Endothelial cell of umbilical vein (primary cell): ENCODE data around the gene ANO9. TPM values are rescaled to one million over a fixed set of nuclear protein-coding genes. Genes with fewer than 3 reads are reported as not detected.
"Not testable (repeated sequence)": the region's sequence is repeated elsewhere in the genome, so short reads cannot be mapped to it uniquely, and the experiment has no call there.

Source experiments
- BruUV-seq: library from RNA; stranded (reverse); fragments of 400-500 nt; replicated peaks from 2 replicates; lab custom pipeline; 2021; lab: Mats Ljungman, UMichigan
- CTCF ChIA-PET: fragments of 300-600, 350-600 bp; sonication (Branson Sonifier 250); formaldehyde crosslinking; loops from one replicate; lab custom pipeline; 2021; ENCODE audit warnings: antibody characterized with exemption, inconsistent platforms; lab: Charles Lee
- POLR2A ChIA-PET: fragments of 300-600, 350-600 bp; sonication (Branson Sonifier 250); formaldehyde crosslinking; loops from one replicate; lab custom pipeline; 2021; ENCODE audit warnings: antibody characterized with exemption, inconsistent platforms; lab: Charles Lee
- DNase-seq: peaks from one replicate; pipeline ENCODE4 v3.0.0-alpha.2; 2011; ENCODE audit warnings: low read depth, low spot score
- FAIRE-seq: peaks from 2 replicates; lab custom pipeline; 2011; peaks lifted over from hg19 to GRCh38; lab: Jason Lieb, UNC
- H2AFZ ChIP-seq: 2 replicates; pipeline ENCODE4 v1.6.0; 2012; ENCODE audit warnings: low read depth, low read length, control low read depth, inconsistent platforms
- H3K27ac ChIP-seq: 2 replicates; pipeline ENCODE4 v1.5.1; 2011; ENCODE audit warnings: low read depth, mild to moderate bottlenecking, control low read depth, low read length, moderate library complexity; ENCODE audit not compliant: insufficient read depth
- H3K27me3 ChIP-seq, 2 experiments: 2 replicates each; pipeline versions ENCODE4 v1.6.0 to v1.6.1; 2011; ENCODE audit warnings: low read length in 2 of 2, mixed read lengths in 1 of 2; ENCODE audit not compliant: control insufficient read depth in 2 of 2, insufficient read depth in 2 of 2
- H3K36me3 ChIP-seq, 2 experiments: 2 replicates in 1 of 2; 3 replicates in 1 of 2; pipeline ENCODE4 v1.5.1; 2011; ENCODE audit warnings: low read length in 2 of 2, mild to moderate bottlenecking in 1 of 2, moderate library complexity in 1 of 2; ENCODE audit not compliant: control insufficient read depth in 2 of 2, insufficient read depth in 2 of 2; ENCODE audit errors: extremely low read depth in 1 of 2
- H3K4me1 ChIP-seq: 3 replicates; pipeline ENCODE4 v1.5.1; 2011; ENCODE audit warnings: mild to moderate bottlenecking, low read length; ENCODE audit not compliant: control insufficient read depth, insufficient read depth; ENCODE audit errors: extremely low read depth
- H3K4me2 ChIP-seq: 2 replicates; pipeline ENCODE4 v1.6.1; 2011; ENCODE audit warnings: low read length, control low read depth, mixed read lengths; ENCODE audit not compliant: insufficient read depth
- H3K4me3 ChIP-seq, 3 experiments: fragments of 200-600 bp in 1 of 3; sonication (generic), shearing (Covaris generic) in 1 of 3; replicated peaks in 1 of 3; 2 replicates each; pipeline ENCODE4 v1.5.1; 2011 to 2016; ENCODE audit warnings: control low read depth in 3 of 3, low read length in 3 of 3, mild to moderate bottlenecking in 2 of 3, inconsistent platforms in 1 of 3, low read depth in 1 of 3, moderate library complexity in 1 of 3; ENCODE audit not compliant: insufficient read depth in 1 of 3
- H3K79me2 ChIP-seq: 2 replicates; pipeline ENCODE4 v1.6.0; 2012; ENCODE audit warnings: low read length, inconsistent platforms; ENCODE audit not compliant: control insufficient read depth, insufficient read depth
- H3K9ac ChIP-seq: replicated peaks from 2 replicates; pipeline ENCODE3; 2011; ENCODE audit warnings: low read length, control low read depth; ENCODE audit not compliant: insufficient read depth; ENCODE audit errors: extremely low read depth
- H3K9me1 ChIP-seq: replicated peaks from 3 replicates; pipeline ENCODE4 v1.6.0; 2011; ENCODE audit warnings: mild to moderate bottlenecking, low read length; ENCODE audit not compliant: control insufficient read depth, insufficient read depth; ENCODE audit errors: extremely low read depth
- H3K9me3 ChIP-seq: replicated peaks from 2 replicates; pipeline ENCODE4 v1.5.1; 2012; ENCODE audit warnings: low read length, inconsistent platforms; ENCODE audit not compliant: control insufficient read depth, insufficient read depth
- H4K20me1 ChIP-seq: replicated peaks from 2 replicates; pipeline ENCODE3; 2011; ENCODE audit warnings: mild to moderate bottlenecking, low read length; ENCODE audit not compliant: control insufficient read depth, insufficient read depth; ENCODE audit errors: extremely low read depth
- EZH2 ChIP-seq: IDR thresholded peaks from 2 replicates; pipeline ENCODE4 v1.6.1; 2012; ENCODE audit warnings: borderline replicate concordance, low read depth, mild to moderate bottlenecking, moderate library complexity, low read length, inconsistent platforms; ENCODE audit not compliant: severe bottlenecking
- FOS ChIP-seq: IDR thresholded peaks from 2 replicates; pipeline ENCODE4 v1.6.1; 2011; ENCODE audit warnings: mild to moderate bottlenecking, low read length, moderate library complexity, borderline replicate concordance; ENCODE audit not compliant: insufficient read depth
- GATA2 ChIP-seq: IDR thresholded peaks from 2 replicates; pipeline ENCODE4 v1.7.0; 2011; ENCODE audit warnings: low read depth, mild to moderate bottlenecking, moderate library complexity, mixed read lengths, low read length; ENCODE audit not compliant: insufficient read length, insufficient read depth
- JUN ChIP-seq: IDR thresholded peaks from 2 replicates; pipeline ENCODE4 v1.6.1; 2011; ENCODE audit warnings: borderline replicate concordance, low read depth; ENCODE audit not compliant: insufficient read length, insufficient read depth
- MYC ChIP-seq: IDR thresholded peaks from one replicate; pipeline ENCODE4 v1.6.1; 2011; ENCODE audit warnings: mild to moderate bottlenecking, low read depth, low read length
- POLR2A ChIP-seq: IDR thresholded peaks from 2 replicates; pipeline ENCODE4 v1.6.1; 2012; ENCODE audit warnings: low read depth, mild to moderate bottlenecking, control low read depth, low read length
- POLR2AphosphoS5 ChIP-seq: IDR thresholded peaks from 2 replicates; pipeline ENCODE4 v1.6.1; 2012; ENCODE audit warnings: low read depth, mild to moderate bottlenecking, control low read depth, low read length, moderate library complexity; ENCODE audit not compliant: insufficient read depth
- dilution Hi-C: fragments of 300-500 bp; cut with MboI; formaldehyde crosslinking; loops from one replicate; pipeline ENCODE4 v1.15.0; 2019; ENCODE audit warnings: low sequenced_read_pairs; ENCODE audit not compliant: extremely low pct_ligation_motif_present
- intact Hi-C: fragments of 100-400 bp; cut with micrococcal nuclease; formaldehyde crosslinking; loops from one replicate; pipeline ENCODE4 v1.10.0; 2022
- polyA plus RNA-seq, 4 experiments: library from polyadenylated mRNA; depleted of rRNA in 3 of 4; stranded (reverse) in 3 of 4; unstranded in 1 of 4; fragments of >200 nt; gene quantifications; 2 replicates each; pipeline versions ENCODE4 v1.2.1 to v1.2.3, GENCODE V29; 2011 to 2012; ENCODE audit warnings: missing spikeins in 1 of 4
- total RNA-seq: library from RNA; stranded (reverse); gene quantifications from 2 replicates; pipeline ENCODE4 v1.2.3, GENCODE V29; 2021
- TF ChIP-seq, protein P1 (sequence below): IDR thresholded peaks from 2 replicates; pipeline ENCODE4 v1.6.1; 2011; ENCODE audit not compliant: insufficient read depth, insufficient read length
- TF ChIP-seq, protein P2 (sequence below), 2 donors: IDR thresholded peaks; 1 replicate in 1 of 2; 2 replicates in 1 of 2; pipeline ENCODE4 v1.5.1; 2011; ENCODE audit warnings: low read length in 2 of 2, mild to moderate bottlenecking in 2 of 2, moderate library complexity in 2 of 2, control low read depth in 1 of 2, inconsistent platforms in 1 of 2, low read depth in 1 of 2; ENCODE audit not compliant: insufficient read depth in 1 of 2; ENCODE audit errors: extremely low read depth in 1 of 2

The ANO9 gene
- total and polyA plus RNA-seq, 2 donors (not counting 3 experiments of a cell fraction or from before 2014, with no cell fraction given) = 0.23 TPM; not detected in 1

DNA sequence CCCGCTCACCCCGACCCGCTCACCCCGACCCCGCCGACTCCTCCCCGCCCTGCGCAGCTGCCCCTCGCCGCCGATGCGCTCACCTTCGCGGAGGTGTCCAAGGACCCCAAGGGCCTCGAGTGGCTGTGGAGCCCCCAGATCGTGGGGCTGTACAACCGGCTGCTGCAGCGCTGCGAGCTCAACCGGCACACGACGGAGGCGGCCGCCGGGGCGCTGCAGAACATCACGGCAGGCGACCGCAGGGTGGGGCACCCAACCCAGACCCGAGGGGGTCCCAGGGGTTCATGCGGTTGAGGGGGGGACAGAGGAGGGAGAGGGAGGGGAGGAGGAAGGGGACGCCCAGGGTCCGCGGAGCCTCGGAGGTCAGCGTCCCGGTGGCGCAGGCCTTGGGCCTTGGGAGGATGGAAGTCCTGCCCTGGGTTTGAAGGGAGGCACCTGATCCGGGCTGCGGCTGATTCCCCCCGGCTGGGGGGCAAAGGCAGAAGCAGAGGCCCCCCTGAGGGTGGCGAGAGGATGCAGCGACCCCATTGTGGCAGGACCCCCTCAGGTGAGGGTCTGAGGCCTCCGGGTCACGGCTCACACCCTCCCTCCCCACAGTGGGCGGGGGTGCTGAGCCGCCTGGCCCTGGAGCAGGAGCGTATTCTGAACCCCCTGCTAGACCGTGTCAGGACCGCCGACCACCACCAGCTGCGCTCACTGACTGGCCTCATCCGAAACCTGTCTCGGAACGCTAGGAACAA, 38.6 kb downstream of the ANO9 start:
- dilution Hi-C loops = no loop called here
- H2AFZ ChIP-seq = no peak overlapping the region
- H3K4me2 ChIP-seq = no peak overlapping the region
- TF ChIP-seq EZH2 (no peak), FOS (no peak), GATA2 (no peak), JUN (no peak), MYC (no peak), POLR2A (no peak), POLR2AphosphoS5 (no peak)
- TF ChIP-seq, protein P1, sequence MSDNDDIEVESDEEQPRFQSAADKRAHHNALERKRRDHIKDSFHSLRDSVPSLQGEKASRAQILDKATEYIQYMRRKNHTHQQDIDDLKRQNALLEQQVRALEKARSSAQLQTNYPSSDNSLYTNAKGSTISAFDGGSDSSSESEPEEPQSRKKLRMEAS = no peak
- TF ChIP-seq, protein P2, sequence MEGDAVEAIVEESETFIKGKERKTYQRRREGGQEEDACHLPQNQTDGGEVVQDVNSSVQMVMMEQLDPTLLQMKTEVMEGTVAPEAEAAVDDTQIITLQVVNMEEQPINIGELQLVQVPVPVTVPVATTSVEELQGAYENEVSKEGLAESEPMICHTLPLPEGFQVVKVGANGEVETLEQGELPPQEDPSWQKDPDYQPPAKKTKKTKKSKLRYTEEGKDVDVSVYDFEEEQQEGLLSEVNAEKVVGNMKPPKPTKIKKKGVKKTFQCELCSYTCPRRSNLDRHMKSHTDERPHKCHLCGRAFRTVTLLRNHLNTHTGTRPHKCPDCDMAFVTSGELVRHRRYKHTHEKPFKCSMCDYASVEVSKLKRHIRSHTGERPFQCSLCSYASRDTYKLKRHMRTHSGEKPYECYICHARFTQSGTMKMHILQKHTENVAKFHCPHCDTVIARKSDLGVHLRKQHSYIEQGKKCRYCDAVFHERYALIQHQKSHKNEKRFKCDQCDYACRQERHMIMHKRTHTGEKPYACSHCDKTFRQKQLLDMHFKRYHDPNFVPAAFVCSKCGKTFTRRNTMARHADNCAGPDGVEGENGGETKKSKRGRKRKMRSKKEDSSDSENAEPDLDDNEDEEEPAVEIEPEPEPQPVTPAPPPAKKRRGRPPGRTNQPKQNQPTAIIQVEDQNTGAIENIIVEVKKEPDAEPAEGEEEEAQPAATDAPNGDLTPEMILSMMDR (IDR thresholded peaks at IDR 0.05; ENCODE audit: extremely low read depth in 1 of 2, insufficient read depth in 1 of 2, low read depth in 1 of 2, low read length in 2 of 2) = no peak
- H3K9ac ChIP-seq = no peak overlapping the region
- H3K4me1 ChIP-seq = peaks cover 5% of the 10 kb centered on the region
- ChIA-PET POLR2A (no interaction called here), CTCF (interaction anchor here (5.5 kb wide), 1 partner anchor 45 kb away, joined by 57 read pairs; no protein-coding TSS in a partner anchor)
- no peak overlapping the region for H3K4me3 ChIP-seq
- H3K9me1 ChIP-seq = no peaks in the 10 kb centered on the region
- no peak overlapping the region for H3K27ac ChIP-seq
- intact Hi-C loops = no loop called here
- no peaks in the 10 kb centered on the region for H3K9me3 ChIP-seq
- H3K36me3 ChIP-seq = no peaks in the 10 kb centered on the region
- H3K27me3 ChIP-seq = peaks cover 0 to 3% of the 10 kb centered on the region in 2 experiments
- no TSS peak for BruUV-seq
- H4K20me1 ChIP-seq = no peaks in the 10 kb centered on the region
- no peak for FAIRE-seq
- H3K79me2 ChIP-seq = no peaks in the 10 kb centered on the region
- DNase-seq = no peak

DNA sequence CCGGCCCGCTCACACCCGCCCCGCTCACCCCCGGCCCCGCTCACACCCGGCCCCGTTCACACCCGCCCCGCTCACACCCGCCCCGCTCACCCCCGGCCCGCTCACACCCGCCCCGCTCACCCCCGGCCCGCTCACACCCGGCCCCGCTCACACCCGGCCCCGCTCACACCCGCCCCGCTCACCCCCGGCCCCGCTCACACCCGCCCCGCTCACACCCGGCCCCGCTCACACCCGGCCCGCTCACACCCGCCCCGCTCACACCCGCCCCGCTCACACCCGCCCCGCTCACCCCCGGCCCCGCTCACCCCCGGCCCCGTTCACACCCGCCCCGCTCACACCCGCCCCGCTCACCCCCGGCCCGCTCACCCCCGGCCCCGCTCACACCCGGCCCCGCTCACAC, 40.6 kb downstream of the ANO9 start:
- H3K4me3 ChIP-seq, H4K20me1 ChIP-seq, H3K27ac ChIP-seq, CTCF ChIA-PET, POLR2A ChIA-PET, H3K36me3 ChIP-seq, H2AFZ ChIP-seq, dilution Hi-C loops, intact Hi-C loops, H3K9ac ChIP-seq, H3K4me1 ChIP-seq, H3K79me2 ChIP-seq, FAIRE-seq, H3K27me3 ChIP-seq, DNase-seq, H3K4me2 ChIP-seq, BruUV-seq, H3K9me1 ChIP-seq, H3K9me3 ChIP-seq: not testable (repeated sequence)
